LNCAP (cell line): ENCODE results near the gene SPTB.

Experiments
- CTCF ChIP-seq: fragments of 450-650 bp; IDR thresholded peaks from 2 replicates; pipeline ENCODE4 v1.5.1; 2017; ENCODE audit warnings: mild to moderate bottlenecking

Gene SPTB

GRCh38 chr14:64825509-64825908, 54.2 kb downstream of the SPTB start:
- TF ChIP-seq CTCF, result no peak

- TF ChIP-seq CTCF, result no peak
Observed at GRCh38 chr14:64825006-64825405, 54.7 kb downstream of the SPTB start.

- TF ChIP-seq CTCF, result no peak
Observed at GRCh38 chr14:64824471-64824870, 55.2 kb downstream of the SPTB start.

- TF ChIP-seq CTCF, result peak; percentile 89
Observed at GRCh38 chr14:64823305-64823861, 56.3 kb downstream of the SPTB start.

- no peak for TF ChIP-seq CTCF
Observed at GRCh38 chr14:64821651-64822050, 58.1 kb downstream of the SPTB start.

GRCh38 chr14:64818151-64818550, 61.6 kb downstream of the SPTB start:
- no peak for TF ChIP-seq CTCF

GRCh38 chr14:64817631-64818030, 62.1 kb downstream of the SPTB start:
- TF ChIP-seq CTCF, result no peak

- TF ChIP-seq CTCF, result no peak
Observed at GRCh38 chr14:64816221-64816783, 63.4 kb downstream of the SPTB start.
